ENCODE data around the gene RIPOR2. TPM values are rescaled to one million over a fixed set of nuclear protein-coding genes. Genes with fewer than 3 reads are reported as not detected.

RIPOR2 gene
- total and polyA plus RNA-seq, 2 of the 13 experiments (the other 11 are each of a cell fraction or from before 2014, with no cell fraction given): 0.02 to 0.05 TPM

GRCh38 chr6:24849713-24850112 lies 86.0 kb downstream of the RIPOR2 start (continued):
- peak; percentile 55; the same call in 1 of the 2 replicates for TF ChIP-seq HNF4A (CRISPR knock-in tag; IDR thresholded peaks at IDR 0.05)
- TF ChIP-seq ZFP1 (CRISPR knock-in tag; IDR thresholded peaks at IDR 0.05): peak; percentile 65; the same call in 1 of the 2 replicates
- peak; percentile 56; the same call in 1 of the 2 replicates for TF ChIP-seq RARA (CRISPR knock-in tag; IDR thresholded peaks at IDR 0.05)
- no peak for TF ChIP-seq PHB2 (IDR thresholded peaks at IDR 0.05; ENCODE audit: partially characterized antibody)
- no peak for TF ChIP-seq GTF3A (CRISPR knock-in tag; conservative IDR thresholded peaks at IDR 0.05)
- TF ChIP-seq HNF1B (CRISPR knock-in tag; IDR thresholded peaks at IDR 0.05): 0 out of 2 replicates have a peak, but pooled peaks have one; percentile 22

- Histone ChIP-seq H3K36me3 (replicated peaks in 1 of 2; ENCODE audit: control insufficient read depth in 1 of 2, insufficient read depth in 2 of 2, low read length in 2 of 2) (no peaks in the 10 kb centered on the region), H3K27me3 (ENCODE audit: control insufficient read depth in 1 of 2, insufficient read depth in 2 of 2, low read length in 2 of 2) (peaks cover 0 to 5% of the 10 kb centered on the region in 2 experiments; a peak in 2 of 5 replicates), H3K4me3 (replicated peaks in 1 of 3; ENCODE audit: insufficient read depth in 1 of 3, low read depth in 2 of 3, low read length in 3 of 3) (no peak overlapping the region), H4K20me1 (ENCODE audit: insufficient read depth, low read length) (no peaks in the 10 kb centered on the region), H3K4me1 (ENCODE audit: insufficient read depth, low read length) (peaks cover 16% of the 10 kb centered on the region), H3K4me2 (ENCODE audit: low read depth, low read length) (no peak overlapping the region), H3K9me3 (ENCODE audit: low read length) (no peaks in the 10 kb centered on the region), H3K9ac (ENCODE audit: insufficient read depth, low read depth, low read length) (no peak overlapping the region), H3K79me2 (ENCODE audit: insufficient read depth, low read length) (no peaks in the 10 kb centered on the region), H3K27ac (ENCODE audit: extremely low read length, insufficient read depth, low read length) (no peak overlapping the region), H2AFZ (ENCODE audit: low read length) (no peak overlapping the region)
- TF ChIP-seq PHF8 (CRISPR knock-in tag; IDR thresholded peaks at IDR 0.05): no peak
- no peak for TF ChIP-seq MLXIP (CRISPR knock-in tag; IDR thresholded peaks at IDR 0.05; ENCODE audit: borderline replicate concordance)
- no peak for TF ChIP-seq ZNF251 (CRISPR knock-in tag; IDR thresholded peaks at IDR 0.05)
- no peak for TF ChIP-seq SP140L (CRISPR knock-in tag; IDR thresholded peaks at IDR 0.05; ENCODE audit: borderline replicate concordance)
- TF ChIP-seq DRAP1 (CRISPR knock-in tag; IDR thresholded peaks at IDR 0.05): no peak
- no peak for TF ChIP-seq ZBTB46 (CRISPR knock-in tag; IDR thresholded peaks at IDR 0.05; ENCODE audit: borderline replicate concordance)
- ChIA-PET POLR2A (no interaction called here), CTCF (ENCODE audit: low intra/inter-chr PET ratio, low total read pairs) (no interaction called here)
- BruUV-seq (replicated peaks): no TSS peak
- FAIRE-seq (peak; percentile 52), DNase-seq (ENCODE audit: low spot score) (no peak), ATAC-seq (no peak)
- intact Hi-C loops (cut with micrococcal nuclease; ENCODE audit: unreplicated experiment): no loop called here
- 57% methylated on average over 4 of the region's 4 CpGs for WGBS (ENCODE audit: low lambda C conversion rate)
- in situ Hi-C loops (cut with HindIII; ENCODE audit: extremely low pct_ligation_motif_present, low pct_unique_long_range_greater_than_20kb): no loop called here
Observed at GRCh38 chr6:24848461-24848860, 87.3 kb downstream of the RIPOR2 start.
